Measurements from ENCODE around the gene MYBPH.

DNA sequence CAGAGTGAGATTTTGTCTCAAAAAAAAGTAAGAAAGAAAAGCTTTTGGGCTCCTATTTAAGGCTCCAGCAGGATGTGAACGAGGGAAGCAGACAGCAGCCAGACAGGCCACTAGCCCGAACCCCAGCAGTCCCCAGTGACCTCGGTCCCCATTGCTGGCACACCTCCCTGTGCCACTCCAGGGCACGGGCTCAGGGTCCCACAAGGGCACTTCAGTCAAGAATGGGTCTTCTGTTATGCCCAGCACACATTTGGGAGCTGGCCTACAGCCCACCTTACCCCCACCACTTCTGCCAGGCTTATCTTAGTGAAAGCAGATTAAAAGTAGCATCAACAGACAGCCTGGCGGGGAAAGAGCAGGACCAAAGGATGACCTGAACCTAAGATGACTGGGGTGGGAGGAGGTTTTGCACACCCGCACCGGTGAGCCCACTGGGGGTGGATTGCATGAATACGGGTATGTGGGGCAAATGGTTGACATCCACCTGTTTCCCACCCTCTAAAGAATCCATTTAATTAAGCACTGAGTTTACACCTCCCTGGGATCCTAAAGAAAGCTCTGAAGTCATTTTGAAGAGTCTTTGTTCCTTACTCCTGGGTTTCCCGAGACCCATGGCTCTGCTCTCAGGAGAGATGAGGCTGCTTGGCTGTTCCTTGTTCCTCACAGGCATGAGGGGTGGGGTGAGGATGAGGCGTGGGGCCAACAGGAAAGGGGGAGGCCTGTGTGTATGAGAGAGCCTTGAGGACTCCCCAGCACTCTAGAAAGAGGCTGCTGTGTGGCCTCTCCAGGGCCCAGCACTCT is 6.2 kb upstream of the MYBPH start:
- TF ChIP-seq POLR2A (IDR thresholded peaks at IDR 0.05; ENCODE audit: extremely low read depth, insufficient read length) (no peak), MYC (IDR thresholded peaks at IDR 0.05; ENCODE audit: low read depth, low read length) (no peak)
- TF ChIP-seq, protein P1, sequence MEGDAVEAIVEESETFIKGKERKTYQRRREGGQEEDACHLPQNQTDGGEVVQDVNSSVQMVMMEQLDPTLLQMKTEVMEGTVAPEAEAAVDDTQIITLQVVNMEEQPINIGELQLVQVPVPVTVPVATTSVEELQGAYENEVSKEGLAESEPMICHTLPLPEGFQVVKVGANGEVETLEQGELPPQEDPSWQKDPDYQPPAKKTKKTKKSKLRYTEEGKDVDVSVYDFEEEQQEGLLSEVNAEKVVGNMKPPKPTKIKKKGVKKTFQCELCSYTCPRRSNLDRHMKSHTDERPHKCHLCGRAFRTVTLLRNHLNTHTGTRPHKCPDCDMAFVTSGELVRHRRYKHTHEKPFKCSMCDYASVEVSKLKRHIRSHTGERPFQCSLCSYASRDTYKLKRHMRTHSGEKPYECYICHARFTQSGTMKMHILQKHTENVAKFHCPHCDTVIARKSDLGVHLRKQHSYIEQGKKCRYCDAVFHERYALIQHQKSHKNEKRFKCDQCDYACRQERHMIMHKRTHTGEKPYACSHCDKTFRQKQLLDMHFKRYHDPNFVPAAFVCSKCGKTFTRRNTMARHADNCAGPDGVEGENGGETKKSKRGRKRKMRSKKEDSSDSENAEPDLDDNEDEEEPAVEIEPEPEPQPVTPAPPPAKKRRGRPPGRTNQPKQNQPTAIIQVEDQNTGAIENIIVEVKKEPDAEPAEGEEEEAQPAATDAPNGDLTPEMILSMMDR (IDR thresholded peaks at IDR 0.05; ENCODE audit: low read depth, low read length), result no peak
